Type B pancreatic cell (in vitro differentiated cells): ENCODE data around the gene ZNF501. TPM values are rescaled to one million over a fixed set of nuclear protein-coding genes. Genes with fewer than 3 reads are reported as not detected.

ENCODE experiments used
- DNase-seq: peaks from one replicate; pipeline ENCODE4 v3.0.0; 2021; ENCODE audit warnings: mixed read lengths; ENCODE audit not compliant: unreplicated experiment; ENCODE audit errors: extremely low spot score
- H3K27ac Mint-ChIP-seq: 2 replicates; pipeline ENCODE4 v1.8.0; 2021; ENCODE audit warnings: mild to moderate bottlenecking, mixed read lengths
- H3K27me3 Mint-ChIP-seq: 2 replicates; pipeline ENCODE4 v1.8.0; 2021; ENCODE audit warnings: mixed read lengths
- H3K36me3 Mint-ChIP-seq: 2 replicates; pipeline ENCODE4 v1.8.0; 2021; ENCODE audit warnings: mixed read lengths
- H3K4me1 Mint-ChIP-seq: one replicate; pipeline ENCODE4 v1.8.0; 2021; ENCODE audit warnings: mixed read lengths; ENCODE audit not compliant: unreplicated experiment
- H3K4me3 Mint-ChIP-seq: 2 replicates; pipeline ENCODE4 v1.8.0; 2021; ENCODE audit warnings: mild to moderate bottlenecking, mixed read lengths
- H3K9me3 Mint-ChIP-seq: 2 replicates; pipeline ENCODE4 v1.8.0; 2021; ENCODE audit warnings: mixed read lengths
- CTCF ChIP-seq: fragments of 200-600 bp; sonication (generic); conservative IDR thresholded peaks from 2 replicates; pipeline ENCODE4 v1.5.0; 2021; ENCODE audit warnings: antibody characterized with exemption, mild to moderate bottlenecking
- total RNA-seq: library from RNA; stranded (reverse); gene quantifications from 2 replicates; pipeline ENCODE4 v1.2.1, GENCODE V29; 2021; ENCODE audit warnings: low replicate concordance

ZNF501 gene
- total RNA-seq, 1 donor from 2014 or later, result 5.0 TPM

- Mint-ChIP-seq H3K4me1 (no peaks in the 10 kb centered on the region), H3K9me3 (peaks cover 5% of the 10 kb centered on the region), H3K36me3 (peaks cover 31% of the 10 kb centered on the region), H3K27ac (no peak overlapping the region), H3K4me3 (no peak overlapping the region), H3K27me3 (no peaks in the 10 kb centered on the region)
- no peak for DNase-seq
- TF ChIP-seq CTCF, result no peak
These were observed 42.6 kb downstream of the ZNF501 start for GRCh38 chr3:44772099-44772442.

- Mint-ChIP-seq H3K4me1 (no peaks in the 10 kb centered on the region), H3K9me3 (no peaks in the 10 kb centered on the region), H3K36me3 (peaks cover 20% of the 10 kb centered on the region), H3K27me3 (no peaks in the 10 kb centered on the region), H3K4me3 (no peak overlapping the region), H3K27ac (no peak overlapping the region)
- DNase-seq, result no peak
- TF ChIP-seq CTCF, result no peak
These were observed 53.5 kb downstream of the ZNF501 start for GRCh38 chr3:44782891-44783290.

Other genes starting within 250 kb of the ZNF501 start
- 9.7 and 17.2 TPM in 2 replicates for gene ZKSCAN7, start 174.4 kb upstream of the ZNF501 start, total RNA-seq
- gene ZNF660, start 144.7 kb upstream of the ZNF501 start, total RNA-seq, result 4.0 and 19.2 TPM in 2 replicates
- 20.4 and 32.7 TPM in 2 replicates for gene ZNF197, start 104.6 kb upstream of the ZNF501 start, total RNA-seq
- 12.9 and 18.7 TPM in 2 replicates for gene ZNF35, start 80.9 kb upstream of the ZNF501 start, total RNA-seq
- 0.14 TPM in 1 of 2 replicates, not detected in the other for gene ZNF502, start 17.0 kb upstream of the ZNF501 start, total RNA-seq
- gene KIAA1143, start 32.0 kb downstream of the ZNF501 start, total RNA-seq, result 28.0 and 32.4 TPM in 2 replicates
- gene KIF15, start 32.2 kb downstream of the ZNF501 start, total RNA-seq, result 5.7 and 24.8 TPM in 2 replicates
- gene TMEM42, start 132.3 kb downstream of the ZNF501 start, total RNA-seq, result 10.3 and 16.1 TPM in 2 replicates
- gene TGM4, start 145.0 kb downstream of the ZNF501 start, total RNA-seq, result not detected in 2 replicates
- gene ZDHHC3, start 246.5 kb downstream of the ZNF501 start, total RNA-seq, result 83.6 and 112 TPM in 2 replicates
- 45.5 and 49.7 TPM in 2 replicates for gene EXOSC7, start 246.6 kb downstream of the ZNF501 start, total RNA-seq